HG02588 (cell line): ENCODE measurements around the gene TSC22D1.
"Not testable (repeated sequence)": the region's sequence is repeated elsewhere in the genome, so short reads cannot be mapped to it uniquely, and the experiment has no call there.

Source experiments
- ATAC-seq: cut with Tn5 transposase; IDR thresholded peaks from one replicate; pipeline ENCODE4 v1.9.1; 2021; ENCODE audit warnings: mild to moderate bottlenecking, moderate library complexity; ENCODE audit not compliant: unreplicated experiment

Gene TSC22D1

DNA sequence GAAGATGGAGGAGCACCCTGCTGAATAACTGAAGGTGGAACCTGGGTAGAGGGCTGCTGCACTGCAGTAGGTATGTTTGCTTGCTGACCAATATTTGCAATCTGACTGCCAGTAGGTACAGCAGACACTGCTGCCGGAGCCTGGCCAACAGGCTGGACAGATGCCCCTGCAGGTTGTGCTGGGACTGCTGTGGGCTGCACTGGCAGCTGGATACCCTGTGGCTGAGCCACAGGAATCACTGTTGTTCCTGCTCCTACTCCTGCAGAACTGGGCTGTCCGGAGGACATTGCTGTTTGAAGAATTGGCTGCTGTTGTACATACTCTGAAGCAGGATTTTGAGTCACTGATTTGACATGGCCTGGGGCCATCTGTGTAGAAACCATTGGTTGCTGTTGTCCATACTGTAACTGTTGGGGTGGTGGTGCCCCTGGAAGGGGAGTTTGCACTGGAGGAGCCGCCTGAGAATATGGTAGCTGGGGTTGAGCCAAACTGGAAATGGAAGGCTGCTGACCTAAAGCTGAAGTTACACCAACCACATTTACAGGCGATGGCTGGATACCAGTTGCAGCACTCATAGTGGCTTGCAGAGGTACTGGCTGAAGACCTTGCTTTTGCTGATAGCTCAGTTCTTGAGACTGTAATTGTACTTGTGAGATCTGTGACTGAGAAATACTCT, 2.2 kb downstream of the TSC22D1 start:
- ATAC-seq: no peak

DNA sequence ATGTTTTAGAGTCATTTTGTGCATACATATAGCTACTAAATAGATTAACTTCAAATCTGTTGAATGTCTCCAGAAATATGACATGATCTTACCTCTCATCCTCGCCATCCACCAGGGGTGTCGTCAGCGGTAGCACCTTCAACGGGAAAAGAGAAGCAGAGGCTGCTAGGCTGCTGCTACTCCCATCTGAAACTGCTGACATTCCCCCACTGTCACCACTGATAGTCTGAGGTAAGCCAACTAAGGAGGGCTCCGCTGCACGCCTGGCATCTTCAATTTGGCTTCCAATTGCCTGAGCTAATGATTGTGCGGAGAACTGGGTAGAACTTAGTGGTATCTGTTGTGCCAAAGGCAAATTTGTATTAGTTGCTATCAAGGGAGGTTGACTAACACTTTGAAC, 3.1 kb downstream of the TSC22D1 start:
- no peak for ATAC-seq

- no peak for ATAC-seq
Observed at GRCh38 chr13:44566601-44567000, 9.5 kb downstream of the TSC22D1 start.

DNA sequence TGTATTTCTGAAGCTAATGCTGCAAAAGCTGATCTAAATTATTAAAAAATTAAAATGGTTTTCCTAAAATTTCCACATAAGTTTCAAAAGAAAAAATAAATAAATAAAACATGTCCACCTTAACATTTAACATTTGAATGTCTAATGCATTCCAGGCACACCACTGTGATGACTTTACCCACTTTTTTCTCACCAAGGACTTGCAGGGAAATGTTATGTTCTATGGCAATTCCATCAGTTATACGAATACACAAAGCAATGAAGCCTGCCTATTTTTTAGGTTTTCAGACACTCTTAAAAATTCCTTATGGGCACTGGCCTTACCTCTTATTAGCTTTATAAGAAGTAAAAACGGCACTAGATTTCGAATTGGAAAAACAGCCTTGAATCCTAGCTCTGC, 10.2 kb downstream of the TSC22D1 start:
- no peak for ATAC-seq

GRCh38 chr13:44564936-44565335, 11.2 kb downstream of the TSC22D1 start:
- no peak for ATAC-seq

GRCh38 chr13:44562853-44563252, 13.3 kb downstream of the TSC22D1 start:
- not testable (repeated sequence) for ATAC-seq

- ATAC-seq: no peak
Observed at GRCh38 chr13:44561351-44561750, 14.8 kb downstream of the TSC22D1 start.

- ATAC-seq: no peak
Observed at GRCh38 chr13:44557986-44558385, 18.1 kb downstream of the TSC22D1 start.

DNA sequence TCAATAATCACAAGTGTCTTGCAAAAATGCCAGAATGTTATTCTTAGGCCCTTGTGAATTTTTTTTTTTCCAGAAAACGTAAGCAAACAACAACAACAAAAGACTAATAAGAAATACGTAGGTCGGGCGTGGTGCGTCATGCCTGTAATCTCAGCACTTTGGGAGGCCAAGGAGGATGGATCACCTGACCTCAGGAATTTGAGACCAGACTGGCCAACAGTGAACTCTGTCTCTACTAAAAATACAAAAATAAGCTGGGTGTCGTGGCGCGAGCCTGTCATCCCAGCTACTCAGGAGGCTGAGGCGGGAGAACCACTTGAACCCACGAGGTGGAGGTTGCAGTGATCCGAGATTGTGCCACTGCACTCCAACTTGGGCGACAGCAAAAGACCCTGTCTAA, 20.9 kb downstream of the TSC22D1 start:
- ATAC-seq: no peak

DNA sequence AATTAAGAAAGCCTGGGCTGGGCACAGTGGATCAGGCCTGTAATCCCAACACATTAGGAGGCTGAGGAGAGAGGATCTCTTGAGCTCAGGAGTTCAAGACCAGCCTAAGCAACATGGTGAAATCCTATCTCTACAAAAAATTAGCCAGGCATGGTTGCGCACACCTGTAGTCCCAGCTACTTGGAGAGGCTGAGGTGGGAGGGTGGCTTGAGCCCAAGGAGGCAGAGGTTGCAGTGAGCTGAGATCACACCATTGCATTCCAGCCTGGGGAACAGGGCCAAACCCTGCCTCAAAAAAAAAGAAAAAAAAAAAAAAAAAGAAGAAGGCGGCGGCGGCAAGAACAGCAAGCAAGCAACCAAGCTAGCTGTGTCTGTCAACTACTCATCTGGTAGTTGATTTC, 26.7 kb downstream of the TSC22D1 start:
- ATAC-seq: no peak

- ATAC-seq: no peak
Observed at GRCh38 chr13:44546164-44546563, 30.0 kb downstream of the TSC22D1 start.

GRCh38 chr13:44543369-44543768, 32.8 kb downstream of the TSC22D1 start:
- ATAC-seq: no peak

GRCh38 chr13:44542361-44542760, 33.8 kb downstream of the TSC22D1 start:
- ATAC-seq: no peak

- no peak for ATAC-seq
Observed at GRCh38 chr13:44541601-44542000, 34.5 kb downstream of the TSC22D1 start.

DNA sequence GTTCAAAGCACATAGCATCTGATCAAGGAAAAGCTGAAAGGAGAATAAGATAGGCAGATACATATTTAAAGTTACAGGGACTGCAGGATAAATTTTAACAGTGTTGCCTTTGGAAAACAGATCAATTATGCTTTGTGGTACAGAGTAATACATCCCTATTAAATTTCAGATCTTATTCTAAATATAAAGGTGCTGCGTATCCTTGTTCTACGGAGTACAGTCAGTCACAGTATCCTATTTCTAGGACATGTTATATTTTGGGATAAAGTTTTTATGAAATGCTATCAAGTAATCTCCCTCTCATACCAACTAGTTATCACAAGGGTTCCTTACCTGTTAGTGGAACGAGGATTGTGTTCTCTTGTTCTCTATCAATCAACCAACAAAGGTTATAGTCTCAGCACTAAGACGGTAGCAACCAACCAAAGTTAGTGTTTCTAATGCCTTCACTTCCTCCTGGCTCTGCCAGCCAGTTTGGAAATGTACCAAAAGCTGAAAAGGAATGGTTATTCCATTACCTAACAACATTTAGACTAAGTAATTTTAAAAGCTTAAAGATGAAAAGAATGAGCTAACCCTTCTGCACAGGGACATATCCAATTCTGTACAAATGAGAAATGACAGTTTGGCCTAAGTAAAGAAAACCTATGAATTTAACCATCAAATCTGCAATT, 35.2 kb downstream of the TSC22D1 start:
- ATAC-seq: no peak

DNA sequence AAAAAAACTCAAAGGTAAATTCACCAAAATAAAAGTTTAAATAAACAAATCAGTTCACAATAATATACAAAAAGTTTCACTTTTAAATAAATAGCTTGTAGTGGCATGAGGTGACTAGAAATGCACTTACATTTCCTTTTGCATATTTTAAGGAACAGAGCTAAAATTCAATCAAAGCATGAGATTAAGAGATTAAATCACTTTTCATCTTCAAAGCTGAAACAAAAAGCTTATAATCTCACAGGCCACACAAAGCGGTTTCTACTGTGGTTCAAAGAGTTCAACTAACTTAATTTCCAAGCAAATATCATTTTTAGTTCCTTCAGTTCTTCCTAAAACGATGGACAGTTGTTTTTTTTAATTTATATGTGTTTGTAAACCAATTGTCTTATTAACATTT, 38.9 kb downstream of the TSC22D1 start:
- ATAC-seq: no peak

DNA sequence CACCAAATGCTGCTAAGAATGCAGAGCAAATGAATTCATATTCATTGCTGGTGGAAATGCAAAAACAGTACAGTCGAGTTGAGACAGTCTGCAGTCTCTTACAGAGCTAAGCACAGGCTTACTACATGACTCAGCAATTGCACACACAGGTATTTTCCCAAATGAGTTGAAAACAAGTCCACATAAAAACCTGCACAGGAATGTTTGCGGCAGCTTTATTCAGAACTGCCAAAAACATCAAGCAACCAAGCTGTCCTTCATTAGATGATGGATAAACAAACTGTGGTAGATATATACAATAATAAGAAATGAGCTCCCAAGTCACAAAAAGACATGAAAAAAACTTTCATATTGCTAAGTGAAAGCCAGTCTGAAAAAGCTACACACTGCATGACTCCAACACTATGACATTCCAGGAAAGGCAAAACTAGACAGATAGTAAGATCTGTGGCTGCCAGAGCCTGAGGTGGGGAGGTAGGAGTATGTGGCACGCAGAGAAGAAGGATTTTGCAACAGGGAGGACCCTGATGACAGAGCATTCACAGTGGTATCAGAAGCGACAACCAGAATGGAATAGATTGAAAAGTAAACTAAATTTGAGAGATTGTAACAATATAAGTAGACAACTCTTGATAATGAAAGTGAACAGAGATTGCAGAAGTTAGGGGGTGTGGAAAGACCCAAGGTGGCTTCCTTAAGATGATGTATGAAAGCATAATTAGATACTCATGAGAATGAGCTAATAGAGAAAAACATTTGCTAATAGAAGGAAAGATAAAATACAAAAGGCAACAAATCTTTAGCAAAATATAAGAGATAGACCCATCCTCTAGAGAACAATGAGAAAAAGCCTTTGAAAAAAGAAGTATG, 52.7 kb downstream of the TSC22D1 start:
- ATAC-seq: no peak

- no peak for ATAC-seq
Observed at GRCh38 chr13:44519642-44520041, 56.5 kb downstream of the TSC22D1 start.

DNA sequence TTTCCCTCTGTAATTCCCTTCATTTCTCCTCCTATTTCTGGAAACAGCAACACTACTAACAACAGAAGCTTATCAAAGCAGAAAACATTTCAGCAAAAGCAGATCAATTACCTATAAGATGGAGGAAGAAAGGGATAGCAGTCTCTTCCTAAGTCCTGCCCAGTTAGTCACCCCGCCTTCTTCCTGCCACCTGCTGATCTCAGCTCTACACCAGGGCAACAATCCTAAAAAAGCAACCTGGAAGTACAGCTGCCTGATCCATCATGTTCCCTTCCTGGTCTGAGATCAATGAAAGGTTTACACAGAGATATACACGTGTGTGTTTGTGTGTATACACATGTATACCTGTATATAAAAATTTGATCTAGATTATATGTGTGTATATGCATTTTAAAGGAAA, 59.4 kb downstream of the TSC22D1 start:
- ATAC-seq: no peak

GRCh38 chr13:44514278-44514677, 61.9 kb downstream of the TSC22D1 start:
- ATAC-seq: no peak

- not testable (repeated sequence) for ATAC-seq
Observed at GRCh38 chr13:44509853-44510252, 66.3 kb downstream of the TSC22D1 start.

GRCh38 chr13:44508562-44509077, 67.5 kb downstream of the TSC22D1 start:
- no peak for ATAC-seq
